ENCODE data around the gene PDE4D. TPM values are rescaled to one million over a fixed set of nuclear protein-coding genes. Genes with fewer than 3 reads are reported as not detected.
A peak's percentile ranks its signal among the peaks of the same experiment; 100 is the strongest.

Gene PDE4D
- total RNA-seq, 1 donor from 2014 or later = 44.8 TPM

- no peaks in the 10 kb centered on the region for H3K9me3 ChIP-seq
- H3K27ac ChIP-seq = peak overlapping the region in 1 of 2 donors; percentile 28
- no peak for DNase-seq (ENCODE audit: low spot score in 2 of 2)
- H3K27me3 ChIP-seq = no peaks in the 10 kb centered on the region
- H3K36me3 ChIP-seq = no peaks in the 10 kb centered on the region
- no peak for TF ChIP-seq CTCF (IDR thresholded peaks at IDR 0.05)
- intact Hi-C loops (cut with DNase I) = loop anchor here (2.0 to 10.0 kb wide), 6 partner anchors 470 to 853 kb away; no protein-coding TSS in a partner anchor
- H3K4me1 ChIP-seq = peaks cover 0 to 3% of the 10 kb centered on the region in 2 donors
- no peak overlapping the region for H3K4me3 ChIP-seq
Measured at GRCh38 chr5:59814537-59814872, 79.0 kb downstream of the PDE4D start.

- Histone ChIP-seq H3K4me3 (no peak overlapping the region), H3K36me3 (no peaks in the 10 kb centered on the region), H3K27ac (no peak overlapping the region), H3K27me3 (no peaks in the 10 kb centered on the region), H3K4me1 (peaks cover 0 to 3% of the 10 kb centered on the region in 2 donors), H3K9me3 (no peaks in the 10 kb centered on the region)
- TF ChIP-seq CTCF (IDR thresholded peaks at IDR 0.05) = peak; percentile 51 to 57 (median 52)
- intact Hi-C loops (cut with DNase I) = loop anchor here (2.0 to 10.0 kb wide), 6 partner anchors 471 to 853 kb away; no protein-coding TSS in a partner anchor
- DNase-seq (ENCODE audit: low spot score in 2 of 2) = no peak
Measured at GRCh38 chr5:59813761-59814536, 79.6 kb downstream of the PDE4D start.

GRCh38 chr5:59810041-59810440 lies 83.5 kb downstream of the PDE4D start:
- H3K4me3 ChIP-seq = peak overlapping the region in 1 of 2 donors; percentile 42
- intact Hi-C loops (cut with DNase I) = loop anchor here (2.0 to 10.0 kb wide), 6 partner anchors 475 to 857 kb away; no protein-coding TSS in a partner anchor

GRCh38 chr5:59807806-59808205 lies 85.7 kb downstream of the PDE4D start:
- H3K27ac ChIP-seq = no peak overlapping the region
- no peak for TF ChIP-seq CTCF (IDR thresholded peaks at IDR 0.05)
- no peaks in the 10 kb centered on the region for H3K36me3 ChIP-seq
- no peaks in the 10 kb centered on the region for H3K4me1 ChIP-seq
- no peaks in the 10 kb centered on the region for H3K9me3 ChIP-seq
- H3K4me3 ChIP-seq = no peak overlapping the region
- intact Hi-C loops (cut with DNase I) = no loop called here
- no peak for DNase-seq (ENCODE audit: low spot score in 2 of 2)
- no peaks in the 10 kb centered on the region for H3K27me3 ChIP-seq

More at GRCh38 chr5:59810041-59810440, 83.5 kb downstream of the PDE4D start:
- Histone ChIP-seq H3K27ac (no peak overlapping the region), H3K27me3 (no peaks in the 10 kb centered on the region), H3K4me1 (peaks cover 0 to 3% of the 10 kb centered on the region in 2 donors), H3K36me3 (no peaks in the 10 kb centered on the region), H3K9me3 (no peaks in the 10 kb centered on the region)
- TF ChIP-seq CTCF (IDR thresholded peaks at IDR 0.05) = peak; percentile 65 to 90 (median 88)
- peak in 1 of 2 donors; percentile 84 for DNase-seq (ENCODE audit: low spot score in 2 of 2)

GRCh38 chr5:59800347-59800893 lies 93.1 kb downstream of the PDE4D start:
- no peaks in the 10 kb centered on the region for H3K27me3 ChIP-seq
- no peak overlapping the region for H3K27ac ChIP-seq
- intact Hi-C loops (cut with DNase I) = no loop called here
- no peak for TF ChIP-seq CTCF (IDR thresholded peaks at IDR 0.05)
- H3K4me3 ChIP-seq = no peak overlapping the region
- H3K9me3 ChIP-seq = no peaks in the 10 kb centered on the region
- H3K36me3 ChIP-seq = no peaks in the 10 kb centered on the region
- no peak for DNase-seq (ENCODE audit: low spot score in 2 of 2)
- peaks cover 0 to 15% of the 10 kb centered on the region in 2 donors for H3K4me1 ChIP-seq
